Measurements from ENCODE around the gene SAFB2. TPM values are rescaled to one million over a fixed set of nuclear protein-coding genes. Genes with fewer than 3 reads are reported as not detected.

SAFB2 gene
- total and polyA plus RNA-seq, 10 of the 15 experiments (the other 5 are each of a cell fraction or from before 2014, with no cell fraction given) = 4.5 to 89.2 (median 42.9) TPM

- TF ChIP-seq SMAD5 (IDR thresholded peaks at IDR 0.05; ENCODE audit: low read depth) = no peak
- TF ChIP-seq EED (IDR thresholded peaks at IDR 0.05; ENCODE audit: low read depth) = no peak
- TF ChIP-seq CREM (IDR thresholded peaks at IDR 0.05; ENCODE audit: low read depth) = no peak
- TF ChIP-seq MEF2B (IDR thresholded peaks at IDR 0.05; ENCODE audit: partially characterized antibody, poor library complexity, severe bottlenecking) = no peak
Observed at GRCh38 chr19:5594521-5594950, 28.0 kb downstream of the SAFB2 start (continued).

GRCh38 chr19:5593343-5594255, 29.0 kb downstream of the SAFB2 start:
- BruUV-seq (replicated peaks) = no TSS peak
- no peak overlapping the region for H3K4me2 ChIP-seq (ENCODE audit: control insufficient read depth, insufficient read depth)
- FAIRE-seq (no peak), DNase-seq (ENCODE audit: low read depth, low spot score) (no peak), ATAC-seq (no peak)
- RAD21 ChIA-PET (ENCODE audit: unreplicated experiment) = no interaction called here
- in situ Hi-C loops (cut with MboI) = no loop called here
- H3K9me3 ChIP-seq (replicated peaks; ENCODE audit: control insufficient read depth, insufficient read depth, low read length) = no peaks in the 10 kb centered on the region
- no peak overlapping the region for H3K4me3 ChIP-seq
- CTCF ChIA-PET = interaction anchor here (1.2 kb wide), 1 partner anchor 12 kb away, joined by 3 read pairs; no protein-coding TSS in a partner anchor
- no peak for TF ChIP-seq PML (IDR thresholded peaks at IDR 0.05; ENCODE audit: low read length)
- no peak for TF ChIP-seq IKZF2 (IDR thresholded peaks at IDR 0.05)
- no peak for TF ChIP-seq MYB (IDR thresholded peaks at IDR 0.05; ENCODE audit: borderline replicate concordance, low read depth, low read length)
- TF ChIP-seq HDGF (IDR thresholded peaks at IDR 0.05) = no peak
- TF ChIP-seq BCLAF1 (IDR thresholded peaks at IDR 0.05) = no peak
- 97% methylated on average over 66 of the region's 67 CpGs for WGBS (ENCODE audit: insufficient coverage, insufficient replicate concordance, low lambda C conversion rate, missing lambda C conversion rate)
- no peak overlapping the region for H3K27ac ChIP-seq (ENCODE audit: control insufficient read depth, insufficient read depth)
- H2AFZ ChIP-seq (ENCODE audit: control insufficient read depth, low read depth, low read length) = no peak overlapping the region
- POLR2A ChIA-PET = interaction anchor here (0.9 kb wide), 1 partner anchor 8 kb away, joined by 3 read pairs; no protein-coding TSS in a partner anchor
- H3K9ac ChIP-seq (ENCODE audit: control insufficient read depth, insufficient read depth, low read length) = no peak overlapping the region
- H3K27me3 ChIP-seq (replicated peaks in 1 of 2; ENCODE audit: control insufficient read depth in 2 of 2, insufficient read depth in 2 of 2, low read length in 1 of 2) = no peaks in the 10 kb centered on the region
- no peaks in the 10 kb centered on the region for H3K79me2 ChIP-seq (ENCODE audit: control insufficient read depth, insufficient read depth, low read length)
- H3K36me3 ChIP-seq (ENCODE audit: control insufficient read depth in 2 of 2, insufficient read depth in 2 of 2, low read length in 1 of 2) = peaks cover 41 to 58% of the 10 kb centered on the region in 2 experiments
- SMC1A ChIA-PET (ENCODE audit: uncharacterized antibody, unreplicated experiment) = no interaction called here
- H3K4me1 ChIP-seq (ENCODE audit: control insufficient read depth, insufficient read depth, low read length) = no peaks in the 10 kb centered on the region
- peaks cover under 1% of the 10 kb centered on the region; the same call in 1 of the 2 replicates for H4K20me1 ChIP-seq (ENCODE audit: control insufficient read depth, insufficient read depth)
- intact Hi-C loops (cut with micrococcal nuclease; ENCODE audit: unreplicated experiment) = no loop called here
